Stimulated activated CD8-positive, alpha-beta memory T cell treated with anti-CD3 and anti-CD28 coated beads, Interleukin-12 subunit alpha, Interleukin-12 subunit beta, amount 100 ng/mL, for 4 hours (primary cell): ENCODE data around the gene ZNF576.
A peak's percentile ranks its signal among the peaks of the same experiment; 100 is the strongest.
"Not testable (repeated sequence)": the region's sequence is repeated elsewhere in the genome, so short reads cannot be mapped to it uniquely, and the experiment has no call there.

ENCODE experiments used
- DNase-seq: peaks from one replicate; pipeline ENCODE4 v3.0.0-alpha.2; 2020; ENCODE audit warnings: low read depth

Gene ZNF576

DNA sequence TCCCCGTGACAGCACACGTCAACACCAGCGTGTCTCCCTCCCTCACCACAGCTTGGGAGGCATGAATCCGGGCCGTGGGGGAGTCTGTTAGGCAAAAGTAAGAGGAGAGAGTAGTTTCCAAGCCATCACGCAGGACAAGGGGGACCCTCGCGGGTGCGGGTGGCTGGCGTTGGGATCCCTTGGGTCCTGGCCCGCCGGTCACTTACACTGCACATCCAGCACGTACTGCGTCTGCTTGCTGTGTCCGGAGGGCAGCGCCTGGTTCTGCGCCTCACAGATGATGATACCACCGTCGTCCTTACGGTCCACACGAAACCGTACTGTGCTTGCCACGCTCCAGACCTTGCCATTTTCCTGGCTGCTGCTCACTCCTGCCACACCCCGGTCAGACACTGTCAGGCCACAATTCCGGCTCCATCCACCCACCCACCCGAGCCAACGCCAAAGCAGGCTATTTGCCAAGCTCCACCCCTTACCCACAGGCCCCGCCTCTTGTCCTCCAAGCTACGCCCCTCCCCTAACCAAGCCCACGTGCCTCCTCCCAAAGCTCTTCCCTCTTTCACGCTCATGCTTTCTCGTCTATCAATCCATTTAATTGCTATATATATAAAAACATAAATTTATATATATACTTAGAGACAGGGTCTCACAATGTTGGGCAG, 29.7 kb downstream of the ZNF576 start:
- no peak for DNase-seq

DNA sequence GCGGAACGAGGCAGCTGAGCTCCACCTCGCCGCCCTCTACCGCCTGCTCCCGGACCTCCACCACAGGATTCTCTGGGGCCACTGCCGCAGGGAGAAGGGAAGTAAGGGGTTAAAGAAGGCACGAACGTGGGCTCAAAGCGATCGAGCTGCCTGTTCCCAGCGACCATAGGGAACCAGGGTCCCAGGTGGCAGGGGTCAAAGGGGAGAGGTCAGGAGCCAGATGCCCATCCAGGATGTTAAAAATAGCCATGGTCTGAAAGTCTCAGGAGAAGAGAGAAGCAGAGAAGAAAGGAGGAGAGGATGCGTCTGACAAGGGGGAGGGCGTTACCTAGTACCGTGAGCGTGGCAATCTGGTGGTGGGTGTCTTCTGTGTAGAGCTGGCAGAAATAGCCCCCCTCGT, 30.4 kb downstream of the ZNF576 start:
- no peak for DNase-seq

DNA sequence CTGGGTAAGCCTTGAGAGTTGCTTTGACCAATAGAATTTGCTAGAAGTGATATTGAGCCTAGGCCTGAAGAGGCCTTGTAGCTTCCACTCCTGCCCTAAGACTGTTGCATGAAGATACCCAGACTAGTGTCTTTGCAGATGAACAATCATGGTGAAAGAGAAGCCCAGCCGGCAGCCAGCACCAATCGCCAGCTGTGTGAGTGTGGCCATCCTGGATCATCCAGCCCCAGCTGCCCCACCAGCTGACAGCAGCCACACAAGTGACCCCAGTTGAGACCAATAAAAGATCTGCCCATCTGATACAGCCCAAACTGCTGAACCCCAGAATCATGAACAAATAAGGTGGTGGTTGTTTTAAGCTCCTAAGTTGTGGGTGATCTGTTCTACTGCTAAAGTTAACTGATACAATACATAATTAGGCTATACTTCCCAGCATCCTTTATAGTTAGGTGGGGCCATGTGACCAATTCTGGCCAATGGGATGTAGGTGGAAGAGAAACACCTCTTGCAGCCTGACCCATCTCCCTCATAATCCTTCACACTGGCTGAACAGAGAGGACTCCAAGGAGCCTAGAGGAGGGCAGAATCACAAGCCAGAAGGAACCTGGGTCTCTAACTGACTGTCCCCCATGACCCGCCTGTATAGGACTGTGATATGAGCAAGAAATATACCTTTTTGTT, 32.4 kb downstream of the ZNF576 start:
- no peak for DNase-seq

- no peak for DNase-seq
Observed at GRCh38 chr19:43631491-43631890, 35.1 kb downstream of the ZNF576 start.

GRCh38 chr19:43633520-43633919, 37.1 kb downstream of the ZNF576 start:
- no peak for DNase-seq

DNA sequence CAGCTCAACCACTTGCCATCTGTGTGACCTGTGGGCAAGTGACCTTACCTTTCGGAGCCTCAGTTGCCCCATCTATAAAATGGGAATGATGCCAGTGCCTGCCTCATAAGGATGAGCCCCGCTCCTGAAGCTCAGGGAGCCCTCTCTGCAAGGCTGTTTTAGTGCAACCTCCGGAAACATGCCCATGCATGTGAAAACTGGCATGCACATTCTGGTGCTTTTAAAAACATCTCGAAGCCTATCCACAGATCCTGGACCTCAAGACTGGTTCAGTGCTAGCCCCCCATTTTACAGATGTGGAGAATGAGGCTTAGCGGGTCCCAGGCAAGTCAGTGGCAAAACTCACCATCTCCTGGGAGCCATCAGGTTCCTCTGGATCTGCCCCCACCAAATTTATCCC, 37.7 kb downstream of the ZNF576 start:
- no peak for DNase-seq

- DNase-seq: no peak
Observed at GRCh38 chr19:43634506-43634871, 38.1 kb downstream of the ZNF576 start.

- DNase-seq: no peak
Observed at GRCh38 chr19:43634872-43635560, 38.6 kb downstream of the ZNF576 start.

DNA sequence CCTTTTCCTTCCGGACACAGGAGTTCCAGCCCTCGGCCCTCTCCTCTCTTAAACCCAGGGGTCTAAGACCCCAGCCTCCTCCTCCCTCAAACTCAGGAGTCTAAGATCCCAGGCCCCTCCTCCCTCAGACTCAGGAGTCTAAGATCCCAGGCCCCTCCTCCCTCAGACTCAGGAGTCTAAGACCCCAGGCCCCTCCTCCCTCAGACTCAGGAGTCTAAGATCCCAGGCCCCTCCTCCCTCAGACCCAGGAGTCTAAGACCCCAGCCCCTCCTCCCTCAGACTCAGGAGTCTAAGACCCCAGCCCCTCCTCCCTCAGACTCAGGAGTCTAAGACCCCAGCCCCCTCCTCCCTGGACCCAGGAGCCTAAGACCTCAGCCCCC, 39.2 kb downstream of the ZNF576 start:
- not testable (repeated sequence) for DNase-seq

DNA sequence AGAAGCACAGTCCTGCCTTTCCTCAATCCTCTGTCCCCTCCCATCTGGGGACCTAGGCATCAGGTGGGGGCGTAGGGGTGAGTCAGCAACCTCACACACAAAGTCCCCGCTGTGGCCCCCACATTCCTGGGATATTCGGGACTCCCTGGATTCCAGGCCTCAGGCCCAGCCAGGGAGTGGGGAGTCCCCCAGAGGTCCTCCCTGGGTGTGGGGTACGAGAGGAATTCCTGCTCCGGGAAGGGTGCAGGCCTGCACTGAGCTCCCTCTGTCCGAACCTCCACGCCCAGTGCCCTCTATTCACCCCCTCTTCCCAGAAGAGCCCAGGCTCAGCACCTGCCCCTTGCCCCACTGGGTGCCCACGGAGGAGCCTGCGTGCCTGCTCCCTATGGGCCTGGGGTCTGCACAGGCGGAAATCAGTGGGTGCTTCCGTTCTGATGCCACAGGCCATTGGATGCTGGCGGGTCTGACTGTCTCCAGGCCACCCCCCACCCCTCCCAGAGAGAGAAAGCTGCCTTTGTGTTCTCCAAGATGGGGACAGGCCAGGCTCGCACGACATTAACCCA, 39.8 kb downstream of the ZNF576 start:
- DNase-seq: no peak

DNA sequence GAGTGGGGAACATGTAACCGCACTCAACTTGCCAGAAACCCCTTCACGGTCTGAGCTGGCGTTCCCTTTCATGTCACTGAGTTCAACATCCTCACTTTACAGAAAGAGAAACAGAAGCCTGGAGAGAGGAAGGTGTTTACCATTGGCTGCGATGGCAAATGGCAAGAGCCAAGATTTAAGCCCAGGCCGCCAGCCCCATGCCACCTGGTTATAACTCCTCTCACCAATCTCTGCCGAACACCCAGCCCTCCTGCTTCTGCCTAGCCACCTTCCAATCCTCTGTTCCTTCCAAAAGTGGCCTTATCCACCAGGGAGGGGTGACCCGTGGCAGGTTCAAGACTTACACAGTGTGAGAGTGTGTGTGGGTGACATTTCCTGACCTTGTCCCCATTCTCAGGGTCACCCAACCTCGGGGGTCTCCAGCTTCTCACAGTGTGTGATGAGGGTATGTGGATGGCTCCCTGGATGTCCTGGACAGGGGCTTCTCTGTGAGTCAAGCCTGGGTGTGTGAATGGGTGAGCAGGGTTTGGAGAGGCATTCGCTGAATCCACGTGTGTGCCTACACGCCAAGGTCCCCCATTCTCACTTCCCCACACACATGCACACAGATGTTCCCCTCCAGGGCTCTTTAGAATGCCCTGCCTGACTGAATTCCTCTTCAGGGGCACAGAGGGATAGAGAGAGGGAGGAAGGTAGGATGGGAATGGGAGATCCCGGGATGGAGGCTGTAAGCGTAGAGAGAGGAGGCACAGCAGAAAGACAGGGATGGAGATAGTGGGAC, 42.0 kb downstream of the ZNF576 start:
- DNase-seq: no peak

GRCh38 chr19:43638995-43639518, 42.7 kb downstream of the ZNF576 start:
- no peak for DNase-seq

GRCh38 chr19:43639519-43640423, 43.4 kb downstream of the ZNF576 start, which contains the start of gene CADM4:
Gene CADM4, minus strand, starts transcription at chr19:43639850. Its CDS starts 60 bp downstream, at chr19:43639790.
- DNase-seq: peak; percentile 28

GRCh38 chr19:43640424-43640757, 44.0 kb downstream of the ZNF576 start:
- no peak for DNase-seq

GRCh38 chr19:43641333-43641732, 44.9 kb downstream of the ZNF576 start:
- no peak for DNase-seq

DNA sequence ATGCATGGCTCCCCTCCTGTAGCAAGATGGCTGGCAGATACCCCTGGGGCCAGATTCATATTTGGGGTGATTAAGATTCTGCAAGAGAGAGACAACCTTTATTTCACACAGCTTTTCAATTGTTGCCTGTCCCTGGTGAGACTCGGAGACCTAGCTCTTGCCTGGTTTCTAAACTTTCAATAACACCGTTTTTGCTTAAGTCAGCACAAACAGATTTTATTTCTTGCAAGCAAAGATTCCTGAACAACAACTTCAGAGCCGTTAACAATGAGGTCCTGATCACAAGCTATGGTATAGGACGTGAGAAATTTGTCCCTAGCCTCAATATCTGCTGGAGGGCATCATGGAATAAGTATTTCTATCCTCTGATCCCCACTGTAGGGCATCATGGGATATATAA, 46.1 kb downstream of the ZNF576 start:
- no peak for DNase-seq

DNA sequence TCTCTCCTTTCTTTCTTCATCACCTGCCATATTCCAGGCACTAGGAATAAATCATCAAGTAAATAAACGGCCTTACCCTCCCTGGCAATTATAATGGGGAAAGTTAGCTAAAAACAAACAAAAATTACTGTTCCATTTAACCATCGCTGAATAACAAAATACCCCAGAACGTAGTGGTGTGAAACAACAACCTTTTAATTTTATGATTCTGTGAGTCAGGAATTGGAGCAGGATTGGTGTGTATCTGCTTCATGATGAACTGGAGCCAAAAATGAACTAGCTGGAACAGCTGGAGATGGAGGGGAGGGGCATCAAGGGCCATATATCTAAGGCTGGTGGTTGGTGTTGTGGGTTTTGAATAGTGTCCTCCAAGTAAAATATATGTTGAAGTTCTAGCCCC, 46.9 kb downstream of the ZNF576 start:
- no peak for DNase-seq

GRCh38 chr19:43644181-43644580, 47.8 kb downstream of the ZNF576 start:
- no peak for DNase-seq

DNA sequence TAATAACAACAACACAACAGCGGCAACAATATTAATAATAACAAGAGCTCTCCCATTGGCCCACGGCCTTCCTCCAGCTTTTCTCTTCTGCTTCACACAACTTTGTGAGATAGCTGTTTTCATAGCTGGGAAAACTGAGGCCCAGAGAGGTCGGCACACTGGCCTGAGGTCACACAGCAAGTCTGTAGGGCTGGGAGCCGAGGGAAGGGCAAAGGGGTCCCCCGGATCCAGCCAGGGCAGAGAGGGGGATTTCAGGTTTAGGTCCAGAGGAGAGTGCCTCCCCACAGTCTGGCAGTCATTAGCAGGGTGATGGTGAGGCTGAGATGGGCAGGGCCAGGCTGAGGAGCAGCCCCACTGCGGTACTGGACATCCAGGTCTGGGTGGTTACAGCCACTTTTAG, 52.2 kb downstream of the ZNF576 start:
- DNase-seq: no peak

GRCh38 chr19:43649514-43649913, 53.1 kb downstream of the ZNF576 start:
- DNase-seq: no peak

- DNase-seq: not testable (repeated sequence)
Observed at GRCh38 chr19:43650276-43650675, 53.9 kb downstream of the ZNF576 start.
